ENCODE measurements around the gene IL2RA. TPM values are rescaled to one million over a fixed set of nuclear protein-coding genes. Genes with fewer than 3 reads are reported as not detected.

IL2RA gene
- total RNA-seq, 3 donors from 2014 or later (not counting 1 experiment from before 2014, with no cell fraction given), result 3.4 to 11.2 (median 3.7) TPM

GRCh38 chr10:6020826-6021225 is 41.3 kb downstream of the IL2RA start:
- Mint-ChIP-seq H3K4me1 (no peaks in the 10 kb centered on the region), H3K27me3 (ENCODE audit: low read depth in 2 of 2) (peaks cover 6 to 7% of the 10 kb centered on the region in 2 donors), H3K4me3 (no peak overlapping the region), H3K36me3 (no peaks in the 10 kb centered on the region), H3K27ac (no peak overlapping the region), H3K9me3 (no peaks in the 10 kb centered on the region)
- TF ChIP-seq CTCF (IDR thresholded peaks at IDR 0.05), result no peak
- H3K27me3 ChIP-seq (ENCODE audit: control insufficient read depth, insufficient read depth, low read length), result no peaks in the 10 kb centered on the region
- no peak overlapping the region for H3K4me3 ChIP-seq (ENCODE audit: low read length)
- no peaks in the 10 kb centered on the region for H3K4me1 ChIP-seq (ENCODE audit: control insufficient read depth, insufficient read depth, low read length)
- intact Hi-C loops (cut with micrococcal nuclease), result no loop called here
- DNase-seq (no peak), ATAC-seq (no peak)
- H3K9me3 ChIP-seq (ENCODE audit: control insufficient read depth, insufficient read depth, low read length), result no peaks in the 10 kb centered on the region
- WGBS (ENCODE audit: insufficient coverage), result 76% methylated on average over 9 of the region's 9 CpGs
- no peaks in the 10 kb centered on the region for H3K36me3 ChIP-seq (ENCODE audit: control insufficient read depth, insufficient read depth, low read length)
- H3K27ac ChIP-seq (ENCODE audit: low read length), result no peak overlapping the region

- WGBS (ENCODE audit: insufficient coverage), result 86% methylated on average over 12 of the region's 12 CpGs
- Histone ChIP-seq H3K4me3 (ENCODE audit: low read length) (no peak overlapping the region), H3K4me1 (ENCODE audit: control insufficient read depth, insufficient read depth, low read length) (peaks cover 2% of the 10 kb centered on the region), H3K27me3 (ENCODE audit: control insufficient read depth, insufficient read depth, low read length) (no peaks in the 10 kb centered on the region), H3K9me3 (ENCODE audit: control insufficient read depth, insufficient read depth, low read length) (no peaks in the 10 kb centered on the region), H3K27ac (ENCODE audit: low read length) (no peak overlapping the region), H3K36me3 (ENCODE audit: control insufficient read depth, insufficient read depth, low read length) (no peaks in the 10 kb centered on the region)
- TF ChIP-seq CTCF (IDR thresholded peaks at IDR 0.05), result no peak
- no peak for DNase-seq
- Mint-ChIP-seq H3K27me3 (ENCODE audit: low read depth in 2 of 2) (peaks cover 6 to 7% of the 10 kb centered on the region in 2 donors), H3K9me3 (no peaks in the 10 kb centered on the region), H3K4me3 (no peak overlapping the region), H3K36me3 (no peaks in the 10 kb centered on the region), H3K27ac (no peak overlapping the region), H3K4me1 (no peaks in the 10 kb centered on the region)
- ATAC-seq, result no peak
- intact Hi-C loops (cut with micrococcal nuclease), result loop anchor here (10.0 kb wide), 1 partner anchor 125 kb away; no protein-coding TSS in a partner anchor
These were observed 42.4 kb downstream of the IL2RA start for GRCh38 chr10:6019796-6020195.

GRCh38 chr10:6019010-6019782 is 43.0 kb downstream of the IL2RA start:
- no peak overlapping the region for H3K4me3 ChIP-seq (ENCODE audit: low read length)
- no peak for DNase-seq
- TF ChIP-seq CTCF (IDR thresholded peaks at IDR 0.05), result no peak
- H3K27ac Mint-ChIP-seq, result no peak overlapping the region
- intact Hi-C loops (cut with micrococcal nuclease), result loop anchor here (10.0 kb wide), 1 partner anchor 126 kb away; no protein-coding TSS in a partner anchor
- H3K27ac ChIP-seq (ENCODE audit: low read length), result no peak overlapping the region
- ATAC-seq, result no peak
- peaks cover 0 to 5% of the 10 kb centered on the region in 2 donors for H3K4me1 Mint-ChIP-seq
- no peaks in the 10 kb centered on the region for H3K27me3 ChIP-seq (ENCODE audit: control insufficient read depth, insufficient read depth, low read length)
- H3K27me3 Mint-ChIP-seq (ENCODE audit: low read depth in 2 of 2), result peaks cover 6 to 7% of the 10 kb centered on the region in 2 donors
- H3K9me3 Mint-ChIP-seq, result no peaks in the 10 kb centered on the region
- no peaks in the 10 kb centered on the region for H3K9me3 ChIP-seq (ENCODE audit: control insufficient read depth, insufficient read depth, low read length)
- H3K4me3 Mint-ChIP-seq, result no peak overlapping the region
- WGBS (ENCODE audit: insufficient coverage), result 78% methylated on average over 6 of the region's 6 CpGs
- H3K36me3 Mint-ChIP-seq, result no peaks in the 10 kb centered on the region
- H3K36me3 ChIP-seq (ENCODE audit: control insufficient read depth, insufficient read depth, low read length), result no peaks in the 10 kb centered on the region
- peaks cover 3% of the 10 kb centered on the region for H3K4me1 ChIP-seq (ENCODE audit: control insufficient read depth, insufficient read depth, low read length)

Data from natural killer cell (primary cell).